B cell (primary cell): Measurements from ENCODE around the gene WDR90. TPM values are rescaled to one million over a fixed set of nuclear protein-coding genes. Genes with fewer than 3 reads are reported as not detected.
A peak's percentile ranks its signal among the peaks of the same experiment; 100 is the strongest.

Experiments
- ATAC-seq: fragments of 200-7000 bp; cut with Tn5 transposase; one replicate; pipeline ENCODE4 v1.10.0; 2021; ENCODE audit warnings: low read depth, mild to moderate bottlenecking, moderate number of reproducible peaks, moderate library complexity
- CTCF ChIA-PET: fragments of 350-600 bp; sonication (Branson Sonifier 250); formaldehyde crosslinking; loops from one replicate; lab custom pipeline; 2021; ENCODE audit warnings: antibody characterized with exemption, inconsistent platforms; lab: Charles Lee
- POLR2A ChIA-PET: fragments of 350-600 bp; sonication (Branson Sonifier 250); formaldehyde crosslinking; loops from one replicate; lab custom pipeline; 2021; ENCODE audit warnings: antibody characterized with exemption; lab: Charles Lee
- DNase-seq: peaks from one replicate; pipeline ENCODE4 v3.0.0; 2013
- H2AFZ ChIP-seq: 2 replicates; pipeline ENCODE4 v1.6.1; 2012; ENCODE audit warnings: mild to moderate bottlenecking, low read depth, low read length; ENCODE audit not compliant: insufficient read depth, poor library complexity, severe bottlenecking
- H3K27ac ChIP-seq, 2 donors: 1 replicate in 1 of 2; 2 replicates in 1 of 2; pipeline ENCODE4 v1.5.1; 2012 to 2013; ENCODE audit warnings: low read length in 2 of 2, mild to moderate bottlenecking in 2 of 2, moderate library complexity in 1 of 2
- H3K27me3 ChIP-seq, 4 experiments: fragments of 200-600 bp in 1 of 4; sonication (generic) in 1 of 4; replicated peaks in 1 of 4; 1 replicate in 2 of 4; 2 replicates in 2 of 4; pipeline versions ENCODE4 v1.6.1 to v1.7.0; 2013 to 2016; ENCODE audit warnings: low read length in 3 of 4, mild to moderate bottlenecking in 2 of 4, mixed read lengths in 1 of 4, moderate library complexity in 1 of 4; ENCODE audit not compliant: insufficient read depth in 4 of 4, control insufficient read depth in 3 of 4; ENCODE audit errors: control extremely low read depth in 1 of 4
- H3K36me3 ChIP-seq, 2 experiments: replicated peaks in 1 of 2; 1 replicate in 1 of 2; 2 replicates in 1 of 2; pipeline versions ENCODE4 v1.6.1 to v1.7.1; 2013; ENCODE audit warnings: low read length in 1 of 2; ENCODE audit not compliant: insufficient read depth in 2 of 2, control insufficient read depth in 1 of 2; ENCODE audit errors: control extremely low read depth in 1 of 2, extremely low read depth in 1 of 2
- H3K4me1 ChIP-seq, 2 donors: fragments of 200-600 bp in 1 of 2; sonication (generic) in 1 of 2; 1 replicate in 1 of 2; 2 replicates in 1 of 2; pipeline versions ENCODE4 v1.5.1 to v1.6.1; 2013 to 2017; ENCODE audit warnings: low read length in 2 of 2; ENCODE audit not compliant: control insufficient read depth in 2 of 2, insufficient read depth in 2 of 2
- H3K4me2 ChIP-seq: replicated peaks from 2 replicates; pipeline ENCODE3; 2012; ENCODE audit warnings: mild to moderate bottlenecking, low read depth, low read length; ENCODE audit not compliant: poor library complexity, severe bottlenecking
- H3K4me3 ChIP-seq, 5 experiments: fragments of 200-600 bp in 1 of 5; sonication (generic) in 1 of 5; 1 replicate in 3 of 5; 2 replicates in 2 of 5; pipeline versions ENCODE4 v1.5.1 to v1.7.0; 2011 to 2016; ENCODE audit warnings: low read length in 4 of 5, mild to moderate bottlenecking in 4 of 5, low read depth in 2 of 5, control low read depth in 1 of 5, moderate library complexity in 1 of 5; ENCODE audit not compliant: insufficient read depth in 1 of 5; ENCODE audit errors: control extremely low read depth in 1 of 5, extremely low read depth in 1 of 5
- H3K79me2 ChIP-seq: fragments of 200-600 bp; sonication (generic); one replicate; pipeline ENCODE4 v1.6.0; 2016; ENCODE audit warnings: low read length; ENCODE audit not compliant: control insufficient read depth, insufficient read depth
- H3K9ac ChIP-seq: fragments of 200-600 bp; sonication (generic); 2 replicates; pipeline ENCODE4 v1.6.1; 2017; ENCODE audit warnings: mild to moderate bottlenecking, low read length, moderate library complexity
- H3K9me3 ChIP-seq, 3 donors: one replicate each; pipeline versions ENCODE4 v1.6.1 to v1.7.1; 2013; ENCODE audit warnings: low read length in 2 of 3; ENCODE audit not compliant: control insufficient read depth in 2 of 3, insufficient read depth in 1 of 3; ENCODE audit errors: control extremely low read depth in 1 of 3
- H4K20me1 ChIP-seq: 2 replicates; pipeline ENCODE4 v1.6.0; 2012; ENCODE audit warnings: mild to moderate bottlenecking, low read length; ENCODE audit not compliant: insufficient read depth, control insufficient read depth, poor library complexity, severe bottlenecking
- H3K27ac Mint-ChIP-seq: one replicate; pipeline ENCODE4 v1.8.0; 2021; ENCODE audit warnings: mixed read lengths
- H3K27me3 Mint-ChIP-seq: one replicate; pipeline ENCODE4 v1.8.0; 2021; ENCODE audit warnings: mixed read lengths
- H3K4me1 Mint-ChIP-seq: one replicate; pipeline ENCODE4 v1.8.0; 2021; ENCODE audit warnings: mixed read lengths
- H3K4me3 Mint-ChIP-seq: one replicate; pipeline ENCODE4 v1.8.0; 2021; ENCODE audit warnings: mixed read lengths
- H3K9me3 Mint-ChIP-seq: one replicate; pipeline ENCODE4 v1.8.0; 2022; ENCODE audit warnings: mixed read lengths; ENCODE audit not compliant: insufficient read depth
- EZH2 ChIP-seq: IDR thresholded peaks from 2 replicates; pipeline ENCODE4 v1.6.1; 2012; ENCODE audit warnings: borderline replicate concordance, low read depth, mild to moderate bottlenecking, moderate library complexity, low read length; ENCODE audit not compliant: insufficient read depth, poor library complexity, severe bottlenecking
- WGBS: methylation state at CpG from one replicate; pipeline ENCODE4 v1.1.5; 2013; ENCODE audit warnings: missing lambda C conversion rate; ENCODE audit not compliant: insufficient coverage; 5-methylcytosine and 5-hydroxymethylcytosine counted together
- intact Hi-C: fragments of 100-400 bp; cut with micrococcal nuclease; formaldehyde crosslinking; loops from one replicate; pipeline ENCODE4 v1.10.0; 2022
- polyA plus RNA-seq: library from polyadenylated mRNA; depleted of rRNA; stranded (reverse); fragments of >200 nt; gene quantifications from 2 replicates; pipeline ENCODE4 v1.2.3, GENCODE V29; 2012
- total RNA-seq, 2 donors: library from RNA; stranded (reverse); fragments of 120-200 nt in 1 of 2; gene quantifications; 1 replicate in 1 of 2; 2 replicates in 1 of 2; pipeline versions ENCODE4 v1.2.3 to v1.2.4, GENCODE V29; 2013 to 2022
- TF ChIP-seq, protein P1 (sequence below): fragments of 200-600 bp; IDR thresholded peaks from one replicate; pipeline ENCODE4 v1.8.0; 2022; ENCODE audit warnings: antibody characterized with exemption, mild to moderate bottlenecking

The WDR90 gene
- total and polyA plus RNA-seq, 2 donors (not counting 1 experiment from before 2014, with no cell fraction given): 23.1 to 34.7 TPM

GRCh38 chr16:667113-667779 is 18.1 kb downstream of the WDR90 start:
- Mint-ChIP-seq H3K27me3 (no peaks in the 10 kb centered on the region), H3K4me1 (peaks cover 12% of the 10 kb centered on the region), H3K9me3 (no peaks in the 10 kb centered on the region), H3K27ac (peak overlapping the region; percentile 92), H3K4me3 (peak overlapping the region; percentile 86)
- peak overlapping the region; percentile 41 to 79 for H3K27ac ChIP-seq
- DNase-seq: no peak
- H4K20me1 ChIP-seq: peaks cover 31% of the 10 kb centered on the region
- CTCF ChIA-PET: interaction anchor here (0.6 to 2.4 kb wide), 2 partner anchors 14 to 484 kb away, joined by 3 to 7 read pairs; no protein-coding TSS in a partner anchor
- ATAC-seq: no peak
- POLR2A ChIA-PET: interaction anchor here (0.7 to 1.6 kb wide), 2 partner anchors 17 to 30 kb away, joined by 3 to 4 read pairs; partner anchors contain the start of gene JMJD8
- peak overlapping the region in 4 of 5 experiments; percentile 10 to 84 (median 76) for H3K4me3 ChIP-seq
- intact Hi-C loops: loop anchor here (1.0 to 5.0 kb wide), 3 partner anchors 18 to 275 kb away; partner anchors contain the start of gene WDR90
- 93% methylated on average over 21 of the region's 22 CpGs for WGBS
- H2AFZ ChIP-seq: peak overlapping the region; percentile 94
- no peaks in the 10 kb centered on the region for H3K27me3 ChIP-seq
- peaks cover 15 to 25% of the 10 kb centered on the region in 2 donors for H3K4me1 ChIP-seq
- peak overlapping the region; percentile 99 for H3K4me2 ChIP-seq
- H3K79me2 ChIP-seq: peaks cover 5% of the 10 kb centered on the region
- H3K9ac ChIP-seq: peak overlapping the region; percentile 91
- H3K36me3 ChIP-seq: peaks cover 0 to 21% of the 10 kb centered on the region in 2 experiments
- no peak for TF ChIP-seq EZH2
- TF ChIP-seq, protein P1, sequence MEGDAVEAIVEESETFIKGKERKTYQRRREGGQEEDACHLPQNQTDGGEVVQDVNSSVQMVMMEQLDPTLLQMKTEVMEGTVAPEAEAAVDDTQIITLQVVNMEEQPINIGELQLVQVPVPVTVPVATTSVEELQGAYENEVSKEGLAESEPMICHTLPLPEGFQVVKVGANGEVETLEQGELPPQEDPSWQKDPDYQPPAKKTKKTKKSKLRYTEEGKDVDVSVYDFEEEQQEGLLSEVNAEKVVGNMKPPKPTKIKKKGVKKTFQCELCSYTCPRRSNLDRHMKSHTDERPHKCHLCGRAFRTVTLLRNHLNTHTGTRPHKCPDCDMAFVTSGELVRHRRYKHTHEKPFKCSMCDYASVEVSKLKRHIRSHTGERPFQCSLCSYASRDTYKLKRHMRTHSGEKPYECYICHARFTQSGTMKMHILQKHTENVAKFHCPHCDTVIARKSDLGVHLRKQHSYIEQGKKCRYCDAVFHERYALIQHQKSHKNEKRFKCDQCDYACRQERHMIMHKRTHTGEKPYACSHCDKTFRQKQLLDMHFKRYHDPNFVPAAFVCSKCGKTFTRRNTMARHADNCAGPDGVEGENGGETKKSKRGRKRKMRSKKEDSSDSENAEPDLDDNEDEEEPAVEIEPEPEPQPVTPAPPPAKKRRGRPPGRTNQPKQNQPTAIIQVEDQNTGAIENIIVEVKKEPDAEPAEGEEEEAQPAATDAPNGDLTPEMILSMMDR: no peak
- no peaks in the 10 kb centered on the region for H3K9me3 ChIP-seq
